IMR-90 (cell line): ENCODE measurements around the gene FEM1B. TPM values are rescaled to one million over a fixed set of nuclear protein-coding genes. Genes with fewer than 3 reads are reported as not detected.
A peak's percentile ranks its signal among the peaks of the same experiment; 100 is the strongest.

ENCODE experiments used
- ATAC-seq: fragments of 200-7000 bp; cut with Tn5 transposase; 2 replicates; pipeline ENCODE4 v1.9.1; 2020; ENCODE audit warnings: low read depth, mild to moderate bottlenecking, moderate library complexity
- BruUV-seq: library from RNA; stranded (reverse); fragments of 400-500 nt; replicated peaks from 2 replicates; lab custom pipeline; 2021; lab: Mats Ljungman, UMichigan
- CTCF ChIA-PET: fragments of 300-600 bp; formaldehyde crosslinking; extraction: SDS; loops from one replicate; lab custom pipeline; 2021; ENCODE audit warnings: antibody characterized with exemption; lab: Yijun Ruan, JAX
- POLR2A ChIA-PET: fragments of 300-600 bp; sonication (Branson Sonifier 250); formaldehyde crosslinking; loops from one replicate; lab custom pipeline; 2022; ENCODE audit warnings: antibody characterized with exemption; ENCODE audit not compliant: unreplicated experiment; lab: Charles Lee
- DNase-seq: peaks from one replicate; pipeline ENCODE4 v3.0.0; 2013
- H2AFZ ChIP-seq: replicated peaks from 2 replicates; pipeline ENCODE3; 2013; ENCODE audit warnings: low read length, mild to moderate bottlenecking; ENCODE audit not compliant: poor library complexity
- H2AK5ac ChIP-seq: 2 replicates; pipeline ENCODE4 v1.6.1; 2013; ENCODE audit warnings: low read depth, low read length, inconsistent platforms
- H2AK9ac ChIP-seq: replicated peaks from 2 replicates; pipeline ENCODE3; 2013; ENCODE audit warnings: mild to moderate bottlenecking, low read depth, low read length, moderate library complexity; ENCODE audit not compliant: poor library complexity
- H2BK120ac ChIP-seq: 2 replicates; pipeline ENCODE4 v1.6.1; 2013; ENCODE audit warnings: low read depth, low read length, inconsistent platforms
- H2BK15ac ChIP-seq: 3 replicates; pipeline ENCODE4 v1.6.1; 2013; ENCODE audit warnings: low read depth, low read length, inconsistent platforms
- H2BK20ac ChIP-seq: 2 replicates; pipeline ENCODE4 v1.6.1; 2013; ENCODE audit warnings: low read depth, mild to moderate bottlenecking, inconsistent platforms, low read length, moderate library complexity
- H2BK5ac ChIP-seq: 2 replicates; pipeline ENCODE4 v1.6.1; 2013; ENCODE audit warnings: mild to moderate bottlenecking, low read depth, low read length, inconsistent platforms; ENCODE audit not compliant: poor library complexity, severe bottlenecking
- H3K14ac ChIP-seq: replicated peaks from 2 replicates; pipeline ENCODE4 v1.6.1; 2013; ENCODE audit warnings: low read depth, low read length, inconsistent platforms
- H3K18ac ChIP-seq: 2 replicates; pipeline ENCODE4 v1.6.1; 2013; ENCODE audit warnings: low read depth, low read length, control low read depth
- H3K23ac ChIP-seq: 2 replicates; pipeline ENCODE4 v1.6.1; 2013; ENCODE audit warnings: low read depth, low read length, inconsistent platforms
- H3K27ac ChIP-seq: 2 replicates; pipeline ENCODE4 v1.5.1; 2013; ENCODE audit warnings: mild to moderate bottlenecking, control low read depth, low read length; ENCODE audit not compliant: insufficient read depth
- H3K27me3 ChIP-seq: 2 replicates; pipeline ENCODE4 v1.6.1; 2013; ENCODE audit warnings: low read length; ENCODE audit not compliant: control insufficient read depth, insufficient read depth
- H3K36me3 ChIP-seq: 2 replicates; pipeline ENCODE4 v1.6.1; 2013; ENCODE audit warnings: low read length, mixed read lengths; ENCODE audit not compliant: control insufficient read depth, insufficient read depth
- H3K4ac ChIP-seq: 2 replicates; pipeline ENCODE4 v1.6.1; 2013; ENCODE audit warnings: low read depth, low read length, inconsistent platforms
- H3K4me1 ChIP-seq: 2 replicates; pipeline ENCODE4 v1.6.1; 2013; ENCODE audit warnings: low read length, mixed read lengths; ENCODE audit not compliant: control insufficient read depth, insufficient read depth
- H3K4me2 ChIP-seq: 2 replicates; pipeline ENCODE4 v1.6.1; 2013; ENCODE audit warnings: low read depth, mild to moderate bottlenecking, control low read depth, low read length, moderate library complexity
- H3K4me3 ChIP-seq: 2 replicates; pipeline ENCODE4 v1.5.1; 2013; ENCODE audit warnings: low read depth, mild to moderate bottlenecking, control low read depth, low read length, moderate library complexity; ENCODE audit not compliant: insufficient read depth
- H3K56ac ChIP-seq: 2 replicates; pipeline ENCODE4 v1.6.1; 2013; ENCODE audit warnings: low read length, inconsistent platforms; ENCODE audit not compliant: insufficient read depth; ENCODE audit errors: extremely low read depth
- H3K79me1 ChIP-seq, 2 experiments: 2 replicates each; pipeline ENCODE4 v1.6.1; 2013; ENCODE audit warnings: low read length in 2 of 2, inconsistent platforms in 1 of 2, low read depth in 1 of 2
- H3K9ac ChIP-seq: 2 replicates; pipeline ENCODE4 v1.6.1; 2013; ENCODE audit warnings: low read depth, low read length, control low read depth
- H3K9me1 ChIP-seq: 2 replicates; pipeline ENCODE4 v1.6.1; 2013; ENCODE audit warnings: low read length, inconsistent platforms; ENCODE audit not compliant: insufficient read depth
- H3K9me3 ChIP-seq: 2 replicates; pipeline ENCODE4 v1.6.1; 2013; ENCODE audit warnings: low read length; ENCODE audit not compliant: control insufficient read depth, insufficient read depth
- H4K20me1 ChIP-seq: 2 replicates; pipeline ENCODE4 v1.6.1; 2013; ENCODE audit warnings: low read length, inconsistent platforms; ENCODE audit not compliant: insufficient read depth
- H4K5ac ChIP-seq: 2 replicates; pipeline ENCODE4 v1.6.1; 2013; ENCODE audit warnings: mild to moderate bottlenecking, low read depth, low read length, control low read depth
- H4K8ac ChIP-seq, 2 experiments: 2 replicates each; pipeline ENCODE4 v1.6.1; 2013; ENCODE audit warnings: low read depth in 2 of 2, low read length in 2 of 2, control low read depth in 1 of 2, inconsistent platforms in 1 of 2
- H4K91ac ChIP-seq: 2 replicates; pipeline ENCODE4 v1.6.1; 2013; ENCODE audit warnings: low read depth, low read length, inconsistent platforms; ENCODE audit not compliant: insufficient read depth
- BHLHE40 ChIP-seq: fragments of 150-350 bp; IDR thresholded peaks from 2 replicates; pipeline ENCODE4 v1.6.1; 2016; ENCODE audit warnings: mild to moderate bottlenecking, low read depth, low read length
- CEBPB ChIP-seq: IDR thresholded peaks from 2 replicates; pipeline ENCODE4 v1.6.1; 2012; ENCODE audit warnings: low read depth, low read length, improper control_type of control experiment
- CHD1 ChIP-seq: IDR thresholded peaks from 2 replicates; pipeline ENCODE4 v1.6.1; 2012; ENCODE audit warnings: low read depth, low read length, improper control_type of control experiment
- CTCF ChIP-seq: conservative IDR thresholded peaks from 2 replicates; pipeline ENCODE4 v1.5.1; 2012; ENCODE audit warnings: mild to moderate bottlenecking, low read depth, low read length, improper control_type of control experiment
- ELK1 ChIP-seq: fragments of 150-350 bp; IDR thresholded peaks from 2 replicates; pipeline ENCODE4 v1.6.1; 2016; ENCODE audit warnings: low read depth, mild to moderate bottlenecking, low read length, moderate library complexity, borderline replicate concordance
- MAFK ChIP-seq: IDR thresholded peaks from 2 replicates; pipeline ENCODE4 v1.6.1; 2012; ENCODE audit warnings: low read depth, low read length, improper control_type of control experiment
- MAZ ChIP-seq: IDR thresholded peaks from 2 replicates; pipeline ENCODE4 v1.6.1; 2012; ENCODE audit warnings: low read depth, mild to moderate bottlenecking, low read length, improper control_type of control experiment, moderate library complexity, borderline replicate concordance
- MXI1 ChIP-seq: IDR thresholded peaks from 2 replicates; pipeline ENCODE4 v1.6.1; 2012; ENCODE audit warnings: low read depth, mild to moderate bottlenecking, low read length, moderate library complexity, borderline replicate concordance
- NFE2L2 ChIP-seq: fragments of 150-350 bp; IDR thresholded peaks from 2 replicates; pipeline ENCODE4 v1.6.1; 2016; ENCODE audit warnings: low read depth, mild to moderate bottlenecking, low read length
- POLR2A ChIP-seq: IDR thresholded peaks from 2 replicates; pipeline ENCODE4 v1.6.1; 2012; ENCODE audit warnings: mild to moderate bottlenecking, low read depth, low read length
- RAD21 ChIP-seq: IDR thresholded peaks from 2 replicates; pipeline ENCODE4 v1.6.1; 2012; ENCODE audit warnings: low read length, improper control_type of control experiment
- RCOR1 ChIP-seq: IDR thresholded peaks from 2 replicates; pipeline ENCODE4 v1.6.1; 2012; ENCODE audit warnings: mild to moderate bottlenecking, low read length, improper control_type of control experiment; ENCODE audit not compliant: insufficient replicate concordance
- RFX5 ChIP-seq: IDR thresholded peaks from 2 replicates; pipeline ENCODE4 v1.8.0; 2012; ENCODE audit warnings: low read depth, mild to moderate bottlenecking, low read length, moderate library complexity
- SMC3 ChIP-seq: fragments of 150-350 bp; IDR thresholded peaks from 2 replicates; pipeline ENCODE4 v1.6.1; 2016; ENCODE audit warnings: low read depth, mild to moderate bottlenecking, antibody characterized with exemption, low read length, moderate library complexity
- USF2 ChIP-seq: fragments of 150-350 bp; IDR thresholded peaks from 2 replicates; pipeline ENCODE4 v1.6.1; 2017; ENCODE audit warnings: mild to moderate bottlenecking, antibody characterized with exemption, low read length, low read depth
- WGBS, 2 experiments: methylation state at CpG; one replicate each; pipeline versions ENCODE4 v1.1.5 to v1.1.7; 2013; ENCODE audit warnings: missing lambda C conversion rate in 2 of 2; ENCODE audit not compliant: insufficient read length in 1 of 2; ENCODE audit errors: extremely low coverage in 2 of 2; 5-methylcytosine and 5-hydroxymethylcytosine counted together
- dilution Hi-C: fragments of 300-500 bp; cut with HindIII; formaldehyde crosslinking; loops from one replicate; pipeline ENCODE4 v1.14.3; 2018; ENCODE audit warnings: low sequenced_read_pairs; ENCODE audit not compliant: unreplicated experiment
- in situ Hi-C: fragments of 300-500 bp; cut with MboI; formaldehyde crosslinking; loops from 3 replicates; pipeline ENCODE4 v1.14.3; 2019; ENCODE audit warnings: low sequenced_read_pairs, inconsistent platforms, mixed read lengths
- intact Hi-C: fragments of 100-400 bp; cut with micrococcal nuclease; formaldehyde crosslinking; loops from 2 replicates; pipeline ENCODE4 v1.10.0; 2022
- polyA plus RNA-seq, 3 experiments: library from polyadenylated mRNA; depleted of rRNA; stranded (reverse); fragments of >200 nt; gene quantifications; 2 replicates each; pipeline ENCODE4 v1.2.3, GENCODE V29; 2012; ENCODE audit warnings: low replicate concordance in 1 of 3
- total RNA-seq: library from RNA; depleted of rRNA; stranded (reverse); fragments of >200 nt; gene quantifications from 2 replicates; pipeline ENCODE4 v1.2.3, GENCODE V29; 2012

FEM1B gene
- total and polyA plus RNA-seq, 2 of the 4 experiments (the other 2 are of a cell fraction) = 16.9 to 51.4 TPM

GRCh38 chr15:68268405-68268804 lies 9.1 kb upstream of the FEM1B start:
- Histone ChIP-seq H4K20me1 (no peaks in the 10 kb centered on the region), H3K79me1 (peaks cover 2 to 3% of the 10 kb centered on the region in 2 experiments; a peak in 3 of 4 replicates), H2AK5ac (no peak overlapping the region), H2BK5ac (no peak overlapping the region), H4K8ac (no peak overlapping the region), H2AFZ (no peak overlapping the region), H3K4me2 (no peak overlapping the region), H4K5ac (no peak overlapping the region), H2BK15ac (no peak overlapping the region), H3K9ac (no peak overlapping the region), H2AK9ac (no peak overlapping the region), H3K23ac (no peak overlapping the region), H3K18ac (no peak overlapping the region), H3K56ac (no peak overlapping the region), H3K9me1 (peaks cover 8% of the 10 kb centered on the region), H3K9me3 (no peaks in the 10 kb centered on the region), H3K4me3 (no peak overlapping the region), H4K91ac (no peak overlapping the region), H3K14ac (no peak overlapping the region), H3K4ac (no peak overlapping the region), H2BK120ac (no peak overlapping the region), H3K4me1 (peaks cover 17% of the 10 kb centered on the region), H3K27ac (no peak overlapping the region), H3K36me3 (no peaks in the 10 kb centered on the region), H2BK20ac (no peak overlapping the region), H3K27me3 (0 out of 2 replicates have a peak, but pooled peaks cover 1% of the 10 kb centered on the region)
- ChIA-PET POLR2A (no interaction called here), CTCF (no interaction called here)
- no CpG with 5 or more reads among the region's 3 CpGs for WGBS, 2 experiments
- dilution Hi-C loops (no loop called here), in situ Hi-C loops (no loop called here), intact Hi-C loops (no loop called here)
- no TSS peak for BruUV-seq
- no peak for ATAC-seq
- peak; percentile 65 for DNase-seq
- TF ChIP-seq MAZ (no peak), CHD1 (no peak), SMC3 (no peak), NFE2L2 (no peak), MXI1 (no peak), USF2 (no peak), CTCF (no peak), POLR2A (no peak), BHLHE40 (no peak), CEBPB (no peak), RFX5 (no peak), RCOR1 (no peak), MAFK (no peak), RAD21 (no peak), ELK1 (no peak)
